Activated T-helper 2 cell treated with anti-CD3 and anti-CD28 coated beads, Interferon-gamma antibody, Interleukin-2, Interleukin-4, amounts not matched to agents 10 μg/mL and 5 μg/mL and 100 μg/mL, durations not matched to agents 14 hours and 24 hours and 36 hours (primary cell): Measurements from ENCODE around the gene ARSB. TPM values are rescaled to one million over a fixed set of nuclear protein-coding genes. Genes with fewer than 3 reads are reported as not detected.
"Not testable (repeated sequence)": the region's sequence is repeated elsewhere in the genome, so short reads cannot be mapped to it uniquely, and the experiment has no call there.

ENCODE experiments used
- DNase-seq: peaks from one replicate; pipeline ENCODE4 v3.0.0; 2021; ENCODE audit warnings: low spot score
- H3K27ac Mint-ChIP-seq: one replicate; pipeline ENCODE4 v1.8.0; 2021; ENCODE audit warnings: mixed read lengths
- H3K27me3 Mint-ChIP-seq: one replicate; pipeline ENCODE4 v1.8.0; 2021; ENCODE audit warnings: low read depth, mixed read lengths
- H3K36me3 Mint-ChIP-seq: one replicate; pipeline ENCODE4 v1.8.0; 2021; ENCODE audit warnings: low read depth, mixed read lengths
- H3K4me1 Mint-ChIP-seq: one replicate; pipeline ENCODE4 v1.8.0; 2021; ENCODE audit warnings: low read depth, mixed read lengths
- H3K4me3 Mint-ChIP-seq: one replicate; pipeline ENCODE4 v1.8.0; 2021; ENCODE audit warnings: low read depth, mild to moderate bottlenecking, moderate library complexity, mixed read lengths
- H3K9me3 Mint-ChIP-seq: one replicate; pipeline ENCODE4 v1.8.0; 2021; ENCODE audit warnings: mixed read lengths
- intact Hi-C: fragments of 100-400 bp; cut with micrococcal nuclease; formaldehyde crosslinking; loops from one replicate; pipeline ENCODE4 v1.15.1; 2023
- total RNA-seq: library from RNA; stranded (reverse); gene quantifications from 2 replicates; pipeline ENCODE4 v1.2.3, GENCODE V29; 2022

The ARSB gene
- total RNA-seq, 1 donor from 2014 or later = 19.6 TPM

DNA sequence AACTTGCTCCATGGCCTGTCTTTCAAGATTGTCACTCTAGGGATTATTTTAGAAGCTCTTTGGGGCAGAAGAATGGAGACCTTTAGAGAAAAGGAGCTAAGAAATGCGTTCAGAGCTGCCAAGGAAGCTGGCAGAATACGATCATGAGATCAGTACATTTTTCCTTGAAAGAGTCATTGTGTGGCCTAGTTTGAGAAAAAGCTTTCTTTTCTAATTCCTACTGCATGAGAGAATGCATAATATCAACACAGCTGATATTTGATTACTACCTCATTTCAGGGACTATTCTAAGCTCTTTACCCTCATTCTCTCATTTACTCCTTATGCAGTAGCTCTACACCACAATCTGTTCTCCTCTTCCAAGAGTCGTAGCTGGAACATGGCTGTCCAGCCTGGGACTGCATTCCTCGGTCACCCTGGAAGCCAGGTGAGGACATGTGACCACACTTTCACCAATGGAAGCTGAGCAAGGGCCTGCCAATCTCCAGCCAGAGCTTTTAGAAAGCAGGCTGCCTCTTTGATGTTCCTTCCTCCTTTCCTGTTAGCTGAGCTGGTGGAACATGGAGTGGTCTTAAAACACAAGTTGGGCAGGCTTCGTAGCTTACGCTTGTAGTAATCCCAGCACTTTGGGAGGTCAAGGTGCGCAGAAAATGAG, 237.3 kb downstream of the ARSB start:
- intact Hi-C loops = no loop called here
- H3K4me1 Mint-ChIP-seq = no peaks in the 10 kb centered on the region
- no peaks in the 10 kb centered on the region for H3K36me3 Mint-ChIP-seq
- no peak overlapping the region for H3K27ac Mint-ChIP-seq
- no peaks in the 10 kb centered on the region for H3K9me3 Mint-ChIP-seq
- H3K27me3 Mint-ChIP-seq = peaks cover 20% of the 10 kb centered on the region
- DNase-seq = no peak
- no peak overlapping the region for H3K4me3 Mint-ChIP-seq

DNA sequence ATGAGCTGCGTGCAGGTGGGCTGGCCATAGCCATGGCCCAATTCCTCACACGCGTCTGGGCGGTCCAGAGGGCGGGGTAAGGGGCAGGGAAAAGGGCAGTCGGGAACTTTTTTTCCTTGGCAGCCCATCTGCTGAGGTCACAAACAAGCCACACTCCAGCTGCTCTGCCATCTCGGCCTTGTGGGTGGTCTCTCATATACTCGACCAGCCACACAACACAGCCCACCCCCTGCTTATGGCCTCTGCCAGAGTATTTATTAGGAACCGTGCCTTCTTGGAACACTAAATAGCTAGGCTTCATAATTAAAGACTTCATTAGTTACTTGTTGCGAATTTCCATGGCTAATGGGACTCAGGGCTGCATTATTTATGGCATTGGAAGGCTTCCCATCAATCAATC, 238.1 kb downstream of the ARSB start:
- Mint-ChIP-seq H3K36me3 (no peaks in the 10 kb centered on the region), H3K4me3 (no peak overlapping the region), H3K9me3 (no peaks in the 10 kb centered on the region), H3K27ac (no peak overlapping the region), H3K27me3 (peaks cover 20% of the 10 kb centered on the region), H3K4me1 (no peaks in the 10 kb centered on the region)
- intact Hi-C loops = no loop called here
- no peak for DNase-seq

DNA sequence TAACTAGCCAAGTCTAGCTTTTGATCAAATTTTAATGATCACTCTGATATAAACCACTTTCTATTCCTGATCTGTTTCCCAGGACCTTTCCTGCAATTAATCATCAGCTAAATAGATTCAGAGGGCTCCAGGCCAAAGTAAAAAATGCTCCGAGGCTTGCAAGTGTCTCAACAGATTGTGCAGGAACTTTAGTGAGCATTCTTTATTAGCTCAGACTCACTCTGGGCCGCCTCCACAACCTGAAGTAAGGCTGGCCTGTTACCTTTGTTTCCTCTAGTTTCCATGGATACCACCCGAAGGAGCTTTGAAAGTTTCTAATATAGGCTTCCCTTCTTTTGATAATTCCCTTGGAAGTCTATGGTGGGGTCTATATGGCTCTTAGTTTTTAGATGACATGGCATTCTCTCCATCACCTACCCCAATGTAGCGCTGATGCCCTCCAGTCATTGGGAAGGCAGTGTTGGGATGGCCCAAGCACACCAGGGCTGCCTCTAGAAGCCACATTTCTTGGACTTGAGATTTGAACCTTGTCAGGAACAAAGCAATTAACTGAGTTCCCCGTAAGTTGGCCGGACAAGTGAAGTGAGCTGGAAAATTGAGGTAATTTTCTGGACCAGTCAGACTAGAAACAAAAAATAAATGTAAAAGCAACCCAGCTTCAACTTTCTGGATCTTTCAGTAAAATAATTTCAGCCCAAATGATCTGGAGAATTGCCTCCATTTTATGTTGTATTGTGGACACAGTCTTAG, 238.9 kb downstream of the ARSB start:
- Mint-ChIP-seq H3K4me1 (no peaks in the 10 kb centered on the region), H3K27me3 (peaks cover 22% of the 10 kb centered on the region), H3K4me3 (no peak overlapping the region), H3K36me3 (no peaks in the 10 kb centered on the region), H3K27ac (no peak overlapping the region), H3K9me3 (no peaks in the 10 kb centered on the region)
- no peak for DNase-seq
- intact Hi-C loops = no loop called here

DNA sequence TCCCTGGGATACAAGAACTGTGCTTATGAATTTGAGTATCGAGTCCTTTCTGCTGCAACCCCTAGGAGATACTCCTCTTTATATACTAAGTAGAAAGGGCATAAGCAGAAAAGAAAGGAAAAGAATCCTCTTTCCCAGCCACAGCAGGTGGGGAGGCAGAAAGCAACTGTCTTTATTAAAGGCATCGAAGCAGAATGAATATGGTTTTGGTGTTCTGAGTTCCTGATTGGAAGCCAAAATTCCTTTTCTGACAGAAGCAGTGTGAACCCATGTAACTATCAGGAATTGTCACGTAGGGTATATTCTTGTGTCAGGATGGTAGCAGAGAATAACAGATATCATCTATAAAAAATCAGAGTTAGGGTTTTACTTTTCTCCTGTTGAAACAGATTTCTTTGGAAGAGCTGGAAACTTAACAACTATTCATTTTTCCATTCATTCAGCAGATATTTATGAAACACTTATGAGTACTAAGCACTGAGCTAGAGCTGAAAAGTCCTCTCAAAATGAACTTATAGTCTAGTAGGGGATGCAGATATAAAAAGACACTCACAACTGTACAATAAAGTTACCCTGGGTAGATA, 240.1 kb downstream of the ARSB start:
- Mint-ChIP-seq H3K36me3 (no peaks in the 10 kb centered on the region), H3K4me1 (no peaks in the 10 kb centered on the region), H3K9me3 (no peaks in the 10 kb centered on the region), H3K4me3 (no peak overlapping the region), H3K27me3 (peaks cover 22% of the 10 kb centered on the region), H3K27ac (no peak overlapping the region)
- intact Hi-C loops = no loop called here
- no peak for DNase-seq

DNA sequence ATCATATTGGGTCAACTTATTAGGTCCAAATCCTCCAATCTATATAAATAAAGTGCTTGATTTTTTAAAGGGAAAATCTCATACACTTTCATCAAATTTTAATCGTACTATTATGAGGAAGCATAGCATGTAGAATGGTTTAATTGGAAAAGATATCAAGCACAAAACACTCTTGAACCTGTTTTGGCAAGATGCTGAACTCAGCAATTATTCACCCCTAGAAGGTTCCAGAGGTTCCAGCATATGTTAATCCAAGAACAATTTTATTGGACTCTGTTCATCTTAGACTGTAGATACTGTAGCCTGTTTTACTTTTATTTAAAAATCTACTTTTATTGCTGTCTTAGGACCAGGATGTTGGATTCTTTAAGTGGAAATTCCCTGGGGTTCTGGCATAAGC, 244.1 kb downstream of the ARSB start:
- Mint-ChIP-seq H3K4me3 (no peak overlapping the region), H3K27ac (no peak overlapping the region)

DNA sequence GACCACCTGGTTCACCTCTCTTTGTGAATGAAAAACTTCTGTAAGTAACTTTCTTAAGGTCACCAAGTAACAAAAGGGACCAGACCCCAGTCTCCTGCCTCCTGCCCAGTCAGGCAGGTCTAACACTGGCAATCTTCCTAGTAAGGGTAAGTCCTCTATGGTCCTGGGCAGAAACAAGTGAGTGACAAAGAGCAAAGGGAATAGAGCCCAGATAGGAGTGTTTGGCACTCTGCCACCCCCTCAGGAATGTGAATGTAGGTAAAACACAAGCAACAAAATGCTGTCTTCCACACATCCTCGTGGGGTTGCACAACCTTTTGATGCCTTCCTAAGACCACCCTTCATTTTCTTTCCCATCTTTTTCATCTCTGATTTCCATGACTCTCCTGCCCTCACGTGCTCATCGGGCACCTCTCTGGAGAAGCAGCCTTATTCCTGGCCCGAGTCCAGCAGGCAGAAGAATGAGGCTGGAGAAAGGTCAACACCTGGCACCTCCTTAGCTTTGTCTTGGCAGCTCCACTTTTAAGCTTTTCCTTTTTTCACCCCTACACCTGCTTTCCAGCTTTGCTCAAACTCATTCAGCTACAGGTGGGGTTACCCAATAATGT, 246.3 kb downstream of the ARSB start:
- Mint-ChIP-seq H3K4me3 (no peak overlapping the region), H3K36me3 (no peaks in the 10 kb centered on the region), H3K4me1 (no peaks in the 10 kb centered on the region), H3K27ac (no peak overlapping the region), H3K27me3 (peaks cover 10% of the 10 kb centered on the region), H3K9me3 (no peaks in the 10 kb centered on the region)
- no peak for DNase-seq
- intact Hi-C loops = no loop called here

More for the DNA sequence above, 244.1 kb downstream of the ARSB start:
- Mint-ChIP-seq H3K27me3 (peaks cover 21% of the 10 kb centered on the region), H3K4me1 (no peaks in the 10 kb centered on the region), H3K36me3 (no peaks in the 10 kb centered on the region), H3K9me3 (no peaks in the 10 kb centered on the region)
- intact Hi-C loops = no loop called here
- no peak for DNase-seq

DNA sequence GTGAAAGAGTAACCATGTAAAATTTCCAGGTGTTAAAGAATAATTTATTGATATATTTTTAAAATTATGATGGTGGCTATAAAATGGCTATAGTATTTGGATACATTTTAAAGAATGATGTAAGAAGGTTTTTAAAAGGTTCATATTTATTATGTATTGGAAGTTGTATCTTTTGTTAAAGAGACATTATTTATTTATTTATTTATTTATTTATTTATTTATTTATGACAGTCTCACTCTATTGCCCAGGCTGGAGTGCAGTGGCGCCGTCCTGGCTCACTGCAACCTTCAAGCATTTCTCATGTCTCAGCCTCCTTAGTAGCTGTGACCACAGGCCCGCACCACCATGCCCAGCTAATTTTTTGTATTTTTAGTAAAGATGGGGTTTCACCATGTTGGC, 247.0 kb downstream of the ARSB start:
- intact Hi-C loops = no loop called here
- H3K4me1 Mint-ChIP-seq = no peaks in the 10 kb centered on the region
- no peaks in the 10 kb centered on the region for H3K36me3 Mint-ChIP-seq
- no peaks in the 10 kb centered on the region for H3K9me3 Mint-ChIP-seq
- no peak for DNase-seq
- peaks cover 4% of the 10 kb centered on the region for H3K27me3 Mint-ChIP-seq
- no peak overlapping the region for H3K27ac Mint-ChIP-seq
- H3K4me3 Mint-ChIP-seq = no peak overlapping the region

DNA sequence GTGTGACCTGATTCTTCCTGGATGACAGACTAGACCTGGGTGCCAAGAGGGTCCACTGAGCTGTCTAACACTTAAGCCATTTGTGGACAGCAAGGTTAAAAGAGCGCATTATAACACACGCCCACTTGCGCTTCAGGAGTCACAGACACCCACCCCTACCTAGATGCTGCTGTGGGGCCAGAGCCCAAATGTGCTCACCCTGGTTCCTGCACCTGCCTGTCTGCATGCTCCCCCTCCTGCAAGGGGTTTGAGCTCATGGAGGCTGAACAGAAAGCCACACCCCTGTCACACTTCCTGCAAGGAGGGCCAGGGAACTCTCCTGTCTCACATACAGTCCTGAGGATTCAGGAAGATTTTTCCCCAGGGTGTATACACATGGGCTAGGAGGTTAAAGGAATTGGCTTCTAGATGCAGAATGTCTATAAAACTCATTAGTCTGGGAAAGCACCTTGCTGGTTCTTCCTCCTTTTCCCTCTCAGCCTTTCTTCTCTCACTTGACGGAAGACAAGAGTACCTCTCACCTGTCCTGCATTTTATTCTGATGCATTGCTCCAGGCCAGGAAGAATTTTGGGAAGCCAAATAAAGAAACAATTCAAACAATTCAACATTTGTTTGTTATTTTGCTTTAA, 249.2 kb downstream of the ARSB start:
- no peak overlapping the region for H3K27ac Mint-ChIP-seq
- peaks cover 2% of the 10 kb centered on the region for H3K27me3 Mint-ChIP-seq
- intact Hi-C loops = no loop called here
- no peaks in the 10 kb centered on the region for H3K9me3 Mint-ChIP-seq
- DNase-seq = no peak
- no peaks in the 10 kb centered on the region for H3K4me1 Mint-ChIP-seq
- no peak overlapping the region for H3K4me3 Mint-ChIP-seq
- no peaks in the 10 kb centered on the region for H3K36me3 Mint-ChIP-seq

DNA sequence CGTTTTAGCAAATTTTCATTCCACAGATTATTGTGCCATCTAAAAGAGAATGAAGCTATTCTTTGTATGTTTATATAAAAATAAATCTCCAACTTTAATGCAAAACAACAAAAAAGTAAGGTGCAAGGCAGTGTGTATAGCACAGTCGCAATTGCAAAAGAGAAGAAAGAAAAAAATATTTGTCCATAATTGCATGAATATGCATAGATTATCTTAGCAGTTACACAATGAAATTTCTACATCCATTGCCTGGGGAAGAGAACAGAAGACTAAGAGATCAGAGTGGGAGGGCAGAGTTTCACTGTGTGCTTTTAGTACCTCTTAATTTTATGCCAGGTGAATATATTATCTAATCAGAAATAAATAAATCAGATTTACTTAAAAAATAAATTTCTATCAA, 250.2 kb downstream of the ARSB start:
- DNase-seq = no peak
- Mint-ChIP-seq H3K27me3 (peaks cover 2% of the 10 kb centered on the region), H3K4me3 (no peak overlapping the region)

DNA sequence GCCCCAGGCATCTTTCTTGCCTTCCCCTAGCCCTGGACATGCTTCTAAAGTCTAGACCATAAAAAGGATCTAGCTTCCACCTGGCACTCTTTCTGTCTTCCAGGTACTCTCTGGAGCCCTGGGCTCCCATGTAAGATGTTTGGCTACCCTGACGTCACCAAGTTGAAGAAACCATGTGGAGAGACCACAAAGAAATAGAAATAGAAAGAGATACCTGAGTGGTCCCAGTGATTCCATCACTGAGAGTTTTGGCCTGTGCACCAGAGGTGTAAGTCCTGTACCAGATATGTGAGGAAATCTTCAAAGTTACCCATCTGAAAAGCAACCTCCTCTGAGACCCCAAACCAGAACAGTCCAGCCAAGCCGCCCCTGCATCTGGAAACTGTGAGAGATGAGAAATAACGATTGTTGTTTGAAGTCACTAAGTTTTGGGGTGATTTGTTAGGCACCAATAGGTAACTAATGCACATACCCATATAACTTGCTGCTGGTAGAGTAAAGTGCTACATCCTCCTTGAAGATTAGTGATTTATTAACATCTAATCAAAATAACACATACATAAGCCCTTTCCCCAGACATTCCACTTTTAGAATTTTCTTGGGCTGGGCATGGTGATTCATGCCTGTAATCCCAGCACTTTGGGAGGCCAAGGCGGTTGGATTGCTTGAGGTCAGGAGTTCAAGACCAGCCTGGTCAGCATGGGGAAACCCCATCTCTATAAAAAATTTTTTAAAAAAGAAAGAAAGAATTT, 250.8 kb downstream of the ARSB start:
- Mint-ChIP-seq H3K27ac (no peak overlapping the region), H3K27me3 (peaks cover under 1% of the 10 kb centered on the region), H3K36me3 (no peaks in the 10 kb centered on the region), H3K4me3 (no peak overlapping the region), H3K9me3 (no peaks in the 10 kb centered on the region), H3K4me1 (no peaks in the 10 kb centered on the region)
- intact Hi-C loops = no loop called here
- DNase-seq = no peak

More for the DNA sequence above, 250.2 kb downstream of the ARSB start:
- no peak overlapping the region for H3K27ac Mint-ChIP-seq
- intact Hi-C loops = no loop called here
- no peaks in the 10 kb centered on the region for H3K4me1 Mint-ChIP-seq
- H3K36me3 Mint-ChIP-seq = no peaks in the 10 kb centered on the region
- no peaks in the 10 kb centered on the region for H3K9me3 Mint-ChIP-seq

DNA sequence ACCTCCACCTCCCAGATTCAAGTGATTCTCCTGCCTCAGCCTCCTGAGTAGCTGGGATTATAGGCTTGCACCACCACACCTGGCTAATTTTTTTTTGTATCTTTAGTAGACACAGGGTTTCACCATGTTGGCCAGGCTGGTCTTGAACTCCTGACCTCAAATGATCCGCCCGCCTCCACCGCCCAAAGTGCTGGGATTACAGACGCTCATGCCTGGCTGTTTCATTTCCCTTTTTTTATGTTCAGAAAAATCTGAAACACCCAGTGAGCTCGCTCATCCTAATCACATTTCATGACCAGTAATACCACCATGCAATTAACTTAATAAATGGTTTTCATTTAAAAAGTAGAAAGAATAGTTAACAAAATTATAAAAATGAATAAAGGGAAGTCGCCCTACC, 252.4 kb downstream of the ARSB start:
- H3K9me3 Mint-ChIP-seq, H3K36me3 Mint-ChIP-seq, H3K27me3 Mint-ChIP-seq, intact Hi-C loops, DNase-seq, H3K4me1 Mint-ChIP-seq, H3K4me3 Mint-ChIP-seq, H3K27ac Mint-ChIP-seq: not testable (repeated sequence)

DNA sequence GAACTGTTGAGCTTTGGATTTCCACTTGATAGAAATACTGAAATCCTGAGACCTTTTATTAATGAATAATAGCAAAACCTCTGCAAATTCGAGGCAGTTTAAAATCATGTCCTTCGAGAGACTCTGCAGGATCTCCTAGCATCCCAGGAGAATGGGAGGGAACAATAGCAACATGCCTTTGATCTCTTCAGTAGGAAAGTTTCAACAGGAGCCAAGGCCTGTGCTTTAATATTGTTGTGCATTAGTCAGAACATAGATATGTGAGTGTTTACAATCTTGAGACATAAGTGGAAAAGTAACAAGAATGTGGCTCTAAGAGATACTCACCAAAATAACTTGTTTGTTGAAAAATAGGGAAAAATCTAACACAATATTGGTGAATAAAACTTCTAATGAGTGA, 253.2 kb downstream of the ARSB start:
- Mint-ChIP-seq H3K36me3 (no peaks in the 10 kb centered on the region), H3K27me3 (no peaks in the 10 kb centered on the region), H3K9me3 (no peaks in the 10 kb centered on the region), H3K4me1 (no peaks in the 10 kb centered on the region), H3K4me3 (no peak overlapping the region), H3K27ac (no peak overlapping the region)
- intact Hi-C loops = no loop called here
- DNase-seq = no peak
